ENCODE results near the gene NT5DC3. TPM values are rescaled to one million over a fixed set of nuclear protein-coding genes. Genes with fewer than 3 reads are reported as not detected.

NT5DC3 gene
- total RNA-seq, 1 donor from 2014 or later, result 3.1 TPM

GRCh38 chr12:103819312-103819711 is 21.7 kb downstream of the NT5DC3 start:
- Histone ChIP-seq H3K27ac (replicated peaks) (no peak overlapping the region), H3K27me3 (ENCODE audit: low read depth) (no peaks in the 10 kb centered on the region), H3K4me1 (no peaks in the 10 kb centered on the region), H3K9me3 (replicated peaks) (peaks cover 7% of the 10 kb centered on the region), H3K4me3 (no peak overlapping the region), H3K36me3 (no peaks in the 10 kb centered on the region)
- no peak for TF ChIP-seq CTCF (IDR thresholded peaks at IDR 0.05; ENCODE audit: borderline replicate concordance)
- intact Hi-C loops (cut with micrococcal nuclease), result no loop called here
- no peak for DNase-seq

DNA sequence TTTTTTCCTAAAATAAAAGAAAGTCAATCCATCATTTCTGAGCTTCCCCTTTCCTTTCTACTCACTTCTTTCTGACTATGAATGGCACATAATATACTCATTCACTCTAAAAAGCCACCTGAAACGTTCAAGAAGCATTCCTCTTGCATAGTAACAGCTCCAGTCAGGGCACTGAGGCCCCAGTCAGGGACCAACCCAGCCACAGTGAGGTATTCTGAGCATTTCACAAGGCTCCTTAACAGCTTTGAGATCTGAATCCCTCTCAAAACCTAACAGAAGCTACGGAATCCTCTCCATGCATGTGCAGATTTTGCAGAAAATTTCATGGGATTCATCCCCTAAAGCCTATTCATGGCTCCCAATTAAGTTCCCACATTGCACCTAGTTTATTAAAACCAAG is 23.2 kb downstream of the NT5DC3 start:
- Histone ChIP-seq H3K9me3 (replicated peaks) (peaks cover 7% of the 10 kb centered on the region), H3K27ac (replicated peaks) (no peak overlapping the region), H3K4me1 (no peaks in the 10 kb centered on the region), H3K36me3 (no peaks in the 10 kb centered on the region), H3K27me3 (ENCODE audit: low read depth) (no peaks in the 10 kb centered on the region), H3K4me3 (no peak overlapping the region)
- TF ChIP-seq CTCF (IDR thresholded peaks at IDR 0.05; ENCODE audit: borderline replicate concordance), result no peak
- intact Hi-C loops (cut with micrococcal nuclease), result no loop called here
- no peak for DNase-seq

DNA sequence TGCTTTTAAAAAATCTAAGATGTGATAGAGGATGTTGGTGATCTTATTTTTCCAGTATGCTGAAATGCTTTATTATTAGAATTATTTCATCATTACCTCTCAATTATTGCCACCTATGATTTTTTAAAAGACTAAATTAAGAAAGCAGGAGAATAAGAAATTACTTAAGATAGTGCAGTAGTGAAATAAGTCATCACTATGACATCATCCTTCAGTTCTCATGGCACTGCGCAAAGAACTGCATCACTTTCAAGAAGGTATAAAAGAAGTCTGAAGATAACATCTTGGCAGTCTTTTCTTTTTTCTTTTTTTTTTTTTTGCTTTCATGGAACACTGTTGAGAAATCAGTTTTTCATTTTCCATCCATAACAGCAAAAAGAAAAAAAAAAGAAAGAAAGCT is 24.4 kb downstream of the NT5DC3 start:
- peaks cover 7% of the 10 kb centered on the region for H3K9me3 ChIP-seq (replicated peaks)
- H3K4me1 ChIP-seq, result no peaks in the 10 kb centered on the region
- no peak for DNase-seq
- H3K27me3 ChIP-seq (ENCODE audit: low read depth), result no peaks in the 10 kb centered on the region
- no peak overlapping the region for H3K27ac ChIP-seq (replicated peaks)
- H3K4me3 ChIP-seq, result no peak overlapping the region
- no peak for TF ChIP-seq CTCF (IDR thresholded peaks at IDR 0.05; ENCODE audit: borderline replicate concordance)
- intact Hi-C loops (cut with micrococcal nuclease), result no loop called here
- H3K36me3 ChIP-seq, result no peaks in the 10 kb centered on the region

- no peaks in the 10 kb centered on the region for H3K4me1 ChIP-seq
- no peak overlapping the region for H3K4me3 ChIP-seq
- no peaks in the 10 kb centered on the region for H3K36me3 ChIP-seq
- no peak for DNase-seq
- TF ChIP-seq CTCF (IDR thresholded peaks at IDR 0.05; ENCODE audit: borderline replicate concordance), result no peak
- H3K27ac ChIP-seq (replicated peaks), result no peak overlapping the region
- intact Hi-C loops (cut with micrococcal nuclease), result no loop called here
- H3K27me3 ChIP-seq (ENCODE audit: low read depth), result no peaks in the 10 kb centered on the region
- H3K9me3 ChIP-seq (replicated peaks), result no peaks in the 10 kb centered on the region
Measured at GRCh38 chr12:103814436-103814835, 26.6 kb downstream of the NT5DC3 start.

- no peaks in the 10 kb centered on the region for H3K36me3 ChIP-seq
- TF ChIP-seq CTCF (IDR thresholded peaks at IDR 0.05; ENCODE audit: borderline replicate concordance), result no peak
- no peaks in the 10 kb centered on the region for H3K4me1 ChIP-seq
- H3K27me3 ChIP-seq (ENCODE audit: low read depth), result no peaks in the 10 kb centered on the region
- DNase-seq, result no peak
- H3K9me3 ChIP-seq (replicated peaks), result no peaks in the 10 kb centered on the region
- no peak overlapping the region for H3K4me3 ChIP-seq
- H3K27ac ChIP-seq (replicated peaks), result no peak overlapping the region
- intact Hi-C loops (cut with micrococcal nuclease), result no loop called here
Measured at GRCh38 chr12:103813949-103814348, 27.1 kb downstream of the NT5DC3 start.

GRCh38 chr12:103813426-103813825 is 27.6 kb downstream of the NT5DC3 start:
- no peak for DNase-seq
- Histone ChIP-seq H3K9me3 (replicated peaks) (no peaks in the 10 kb centered on the region), H3K27ac (replicated peaks) (no peak overlapping the region), H3K4me1 (no peaks in the 10 kb centered on the region), H3K4me3 (no peak overlapping the region), H3K36me3 (no peaks in the 10 kb centered on the region), H3K27me3 (ENCODE audit: low read depth) (no peaks in the 10 kb centered on the region)
- intact Hi-C loops (cut with micrococcal nuclease), result no loop called here
- TF ChIP-seq CTCF (IDR thresholded peaks at IDR 0.05; ENCODE audit: borderline replicate concordance), result no peak
